Measurements from ENCODE around the gene GASK1A. TPM values are rescaled to one million over a fixed set of nuclear protein-coding genes. Genes with fewer than 3 reads are reported as not detected.

Gene GASK1A
- polyA plus RNA-seq, 2 donors: 0.71 to 1.1 TPM

- Histone ChIP-seq H3K27me3 (ENCODE audit: control insufficient read depth in 1 of 2, insufficient read depth in 2 of 2, low read length in 2 of 2) (no peaks in the 10 kb centered on the region), H3K4me1 (ENCODE audit: control insufficient read depth in 2 of 2, insufficient read depth in 2 of 2, low read length in 1 of 2) (peaks cover 0 to 2% of the 10 kb centered on the region in 2 donors), H3K36me3 (ENCODE audit: control insufficient read depth in 2 of 2, insufficient read depth in 2 of 2, low read length in 1 of 2) (no peaks in the 10 kb centered on the region), H3K9me3 (ENCODE audit: control insufficient read depth in 2 of 2, insufficient read depth in 1 of 2, low read depth in 1 of 2, low read length in 1 of 2) (no peaks in the 10 kb centered on the region), H3K4me3 (ENCODE audit: low read depth in 1 of 2, low read length in 2 of 2) (peak overlapping the region; percentile 18 to 52), H3K27ac (ENCODE audit: low read depth in 2 of 2, low read length in 1 of 2) (peak overlapping the region in 1 of 2 donors; percentile 0)
- WGBS, 2 donors: 77 to 86% methylated on average over 12 of the region's 12 CpGs
These were observed 1.1 kb downstream of the GASK1A start for GRCh38 chr3:42980209-42980608.

- WGBS, 2 donors: 52 to 53% methylated on average over 6 of the region's 6 CpGs
- Histone ChIP-seq H3K9me3 (ENCODE audit: control insufficient read depth in 2 of 2, insufficient read depth in 1 of 2, low read depth in 1 of 2, low read length in 1 of 2) (no peaks in the 10 kb centered on the region), H3K27ac (ENCODE audit: low read depth in 2 of 2, low read length in 1 of 2) (no peak overlapping the region), H3K36me3 (ENCODE audit: control insufficient read depth in 2 of 2, insufficient read depth in 2 of 2, low read length in 1 of 2) (no peaks in the 10 kb centered on the region), H3K4me3 (ENCODE audit: low read depth in 1 of 2, low read length in 2 of 2) (no peak overlapping the region), H3K27me3 (ENCODE audit: control insufficient read depth in 1 of 2, insufficient read depth in 2 of 2, low read length in 2 of 2) (no peaks in the 10 kb centered on the region), H3K4me1 (ENCODE audit: control insufficient read depth in 2 of 2, insufficient read depth in 2 of 2, low read length in 1 of 2) (peaks cover 0 to 2% of the 10 kb centered on the region in 2 donors)
These were observed 1.8 kb downstream of the GASK1A start for GRCh38 chr3:42980909-42981308.

GRCh38 chr3:42982645-42983412 is 3.7 kb downstream of the GASK1A start:
- WGBS, 2 donors: 81 to 83% methylated on average over 6 of the region's 6 CpGs
- Histone ChIP-seq H3K36me3 (ENCODE audit: control insufficient read depth in 2 of 2, insufficient read depth in 2 of 2, low read length in 1 of 2) (no peaks in the 10 kb centered on the region), H3K4me1 (ENCODE audit: control insufficient read depth in 2 of 2, insufficient read depth in 2 of 2, low read length in 1 of 2) (peaks cover 0 to 2% of the 10 kb centered on the region in 2 donors), H3K27ac (ENCODE audit: low read depth in 2 of 2, low read length in 1 of 2) (no peak overlapping the region), H3K27me3 (ENCODE audit: control insufficient read depth in 1 of 2, insufficient read depth in 2 of 2, low read length in 2 of 2) (no peaks in the 10 kb centered on the region), H3K9me3 (ENCODE audit: control insufficient read depth in 2 of 2, insufficient read depth in 1 of 2, low read depth in 1 of 2, low read length in 1 of 2) (no peaks in the 10 kb centered on the region), H3K4me3 (ENCODE audit: low read depth in 1 of 2, low read length in 2 of 2) (no peak overlapping the region)

DNA sequence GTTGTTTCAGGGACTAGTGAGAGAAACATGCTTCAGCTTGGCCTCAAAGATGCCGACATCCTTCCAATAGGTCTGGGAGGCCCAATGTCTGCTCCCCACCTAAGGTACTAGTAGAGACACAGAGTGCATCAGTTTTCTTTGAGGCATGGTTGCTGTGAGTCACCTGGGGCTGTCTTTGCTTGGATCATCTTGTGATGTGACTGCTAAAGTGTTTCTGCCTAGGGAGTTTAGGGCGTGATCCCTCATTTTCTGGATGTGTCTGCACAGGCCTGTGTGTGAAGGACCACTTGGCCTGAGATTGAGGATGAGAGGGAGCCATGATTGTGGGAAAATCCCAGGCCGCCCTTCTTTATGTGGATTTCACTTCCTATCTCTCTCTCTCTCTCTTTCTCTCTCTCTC is 4.8 kb downstream of the GASK1A start:
- WGBS, 2 donors: 66 to 71% methylated on average over 3 of the region's 3 CpGs
- no peaks in the 10 kb centered on the region for H3K9me3 ChIP-seq (ENCODE audit: control insufficient read depth in 2 of 2, insufficient read depth in 1 of 2, low read depth in 1 of 2, low read length in 1 of 2)
- H3K4me3 ChIP-seq (ENCODE audit: low read depth in 1 of 2, low read length in 2 of 2): no peak overlapping the region
- H3K27me3 ChIP-seq (ENCODE audit: control insufficient read depth in 1 of 2, insufficient read depth in 2 of 2, low read length in 2 of 2): no peaks in the 10 kb centered on the region
- H3K4me1 ChIP-seq (ENCODE audit: control insufficient read depth in 2 of 2, insufficient read depth in 2 of 2, low read length in 1 of 2): peaks cover 2% of the 10 kb centered on the region in 2 donors
- no peak overlapping the region for H3K27ac ChIP-seq (ENCODE audit: low read depth in 2 of 2, low read length in 1 of 2)
- no peaks in the 10 kb centered on the region for H3K36me3 ChIP-seq (ENCODE audit: control insufficient read depth in 2 of 2, insufficient read depth in 2 of 2, low read length in 1 of 2)

DNA sequence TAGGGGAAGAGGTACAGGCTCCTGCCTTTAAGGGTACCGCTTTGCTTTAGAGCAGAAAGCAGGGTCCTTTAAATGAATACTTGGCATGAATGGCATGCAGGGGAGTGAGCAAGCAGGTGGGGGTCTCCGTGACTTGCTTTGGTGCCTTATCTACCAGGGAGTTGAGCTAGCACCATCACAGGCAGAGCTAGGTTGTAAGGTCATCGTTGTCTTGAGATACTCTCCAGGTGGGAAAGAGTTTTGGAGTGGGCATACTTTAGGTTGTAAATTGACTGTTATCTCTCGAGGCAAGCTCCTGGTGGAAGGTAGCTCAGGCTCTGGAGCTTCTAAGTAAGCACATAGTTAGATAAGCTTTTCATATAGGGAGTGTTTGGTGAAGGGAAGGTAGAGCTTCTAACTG is 5.6 kb downstream of the GASK1A start:
- Histone ChIP-seq H3K27ac (ENCODE audit: low read depth in 2 of 2, low read length in 1 of 2) (no peak overlapping the region), H3K36me3 (ENCODE audit: control insufficient read depth in 2 of 2, insufficient read depth in 2 of 2, low read length in 1 of 2) (no peaks in the 10 kb centered on the region), H3K4me3 (ENCODE audit: low read depth in 1 of 2, low read length in 2 of 2) (no peak overlapping the region), H3K9me3 (ENCODE audit: control insufficient read depth in 2 of 2, insufficient read depth in 1 of 2, low read depth in 1 of 2, low read length in 1 of 2) (no peaks in the 10 kb centered on the region), H3K27me3 (ENCODE audit: control insufficient read depth in 1 of 2, insufficient read depth in 2 of 2, low read length in 2 of 2) (no peaks in the 10 kb centered on the region), H3K4me1 (ENCODE audit: control insufficient read depth in 2 of 2, insufficient read depth in 2 of 2, low read length in 1 of 2) (peaks cover 0 to 2% of the 10 kb centered on the region in 2 donors)
- 63 to 74% methylated on average over 4 of the region's 4 CpGs for WGBS, 2 donors

- Histone ChIP-seq H3K4me3 (ENCODE audit: low read depth in 1 of 2, low read length in 2 of 2) (no peak overlapping the region), H3K4me1 (ENCODE audit: control insufficient read depth in 2 of 2, insufficient read depth in 2 of 2, low read length in 1 of 2) (peaks cover 0 to 2% of the 10 kb centered on the region in 2 donors), H3K27me3 (ENCODE audit: control insufficient read depth in 1 of 2, insufficient read depth in 2 of 2, low read length in 2 of 2) (no peaks in the 10 kb centered on the region), H3K36me3 (ENCODE audit: control insufficient read depth in 2 of 2, insufficient read depth in 2 of 2, low read length in 1 of 2) (no peaks in the 10 kb centered on the region), H3K9me3 (ENCODE audit: control insufficient read depth in 2 of 2, insufficient read depth in 1 of 2, low read depth in 1 of 2, low read length in 1 of 2) (no peaks in the 10 kb centered on the region), H3K27ac (ENCODE audit: low read depth in 2 of 2, low read length in 1 of 2) (no peak overlapping the region)
- 71 to 73% methylated on average over 3 of the region's 3 CpGs for WGBS, 2 donors
These were observed 9.0 kb downstream of the GASK1A start for GRCh38 chr3:42988097-42988496.

- Histone ChIP-seq H3K27ac (ENCODE audit: low read depth in 2 of 2, low read length in 1 of 2) (no peak overlapping the region), H3K9me3 (ENCODE audit: control insufficient read depth in 2 of 2, insufficient read depth in 1 of 2, low read depth in 1 of 2, low read length in 1 of 2) (no peaks in the 10 kb centered on the region), H3K4me1 (ENCODE audit: control insufficient read depth in 2 of 2, insufficient read depth in 2 of 2, low read length in 1 of 2) (peaks cover 0 to 2% of the 10 kb centered on the region in 2 donors), H3K27me3 (ENCODE audit: control insufficient read depth in 1 of 2, insufficient read depth in 2 of 2, low read length in 2 of 2) (no peaks in the 10 kb centered on the region), H3K4me3 (ENCODE audit: low read depth in 1 of 2, low read length in 2 of 2) (no peak overlapping the region), H3K36me3 (ENCODE audit: control insufficient read depth in 2 of 2, insufficient read depth in 2 of 2, low read length in 1 of 2) (no peaks in the 10 kb centered on the region)
- WGBS, 2 donors: 77 to 80% methylated on average over 5 of the region's 5 CpGs
These were observed 9.5 kb downstream of the GASK1A start for GRCh38 chr3:42988566-42988965.

GRCh38 chr3:42991341-42992315 is 12.5 kb downstream of the GASK1A start:
- H3K27ac ChIP-seq (ENCODE audit: low read depth in 2 of 2, low read length in 1 of 2): no peak overlapping the region
- H3K36me3 ChIP-seq (ENCODE audit: control insufficient read depth in 2 of 2, insufficient read depth in 2 of 2, low read length in 1 of 2): no peaks in the 10 kb centered on the region
- H3K27me3 ChIP-seq (ENCODE audit: control insufficient read depth in 1 of 2, insufficient read depth in 2 of 2, low read length in 2 of 2): no peaks in the 10 kb centered on the region
- no peaks in the 10 kb centered on the region for H3K9me3 ChIP-seq (ENCODE audit: control insufficient read depth in 2 of 2, insufficient read depth in 1 of 2, low read depth in 1 of 2, low read length in 1 of 2)
- no peak overlapping the region for H3K4me3 ChIP-seq (ENCODE audit: low read depth in 1 of 2, low read length in 2 of 2)
- 82 to 83% methylated on average over 11 of the region's 11 CpGs for WGBS, 2 donors
- H3K4me1 ChIP-seq (ENCODE audit: control insufficient read depth in 2 of 2, insufficient read depth in 2 of 2, low read length in 1 of 2): peaks cover 0 to 2% of the 10 kb centered on the region in 2 donors

DNA sequence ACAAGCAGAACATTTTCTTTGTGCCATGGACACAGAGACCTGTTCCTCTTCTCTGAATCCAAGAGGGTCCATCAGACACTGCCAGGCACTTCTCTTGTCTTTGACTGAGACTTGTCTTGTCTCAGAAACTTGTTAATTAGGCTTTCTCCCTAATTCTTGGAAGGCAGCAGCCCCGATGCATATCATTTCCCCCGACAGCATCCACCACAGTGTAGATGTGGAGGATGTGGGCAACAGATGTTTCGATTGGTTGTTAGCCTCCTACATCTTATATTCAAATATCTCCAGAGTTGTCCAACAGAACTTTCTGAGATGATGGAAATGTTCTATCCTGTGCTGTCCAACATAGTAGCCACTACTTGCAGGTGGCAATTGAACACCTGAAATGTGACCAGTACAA is 15.5 kb downstream of the GASK1A start:
- 82 to 90% methylated on average over 3 of the region's 3 CpGs for WGBS, 2 donors
- no peak overlapping the region for H3K27ac ChIP-seq (ENCODE audit: low read depth in 2 of 2, low read length in 1 of 2)
- H3K4me3 ChIP-seq (ENCODE audit: low read depth in 1 of 2, low read length in 2 of 2): no peak overlapping the region
- H3K4me1 ChIP-seq (ENCODE audit: control insufficient read depth in 2 of 2, insufficient read depth in 2 of 2, low read length in 1 of 2): peaks cover 3 to 4% of the 10 kb centered on the region in 2 donors
- no peaks in the 10 kb centered on the region for H3K27me3 ChIP-seq (ENCODE audit: control insufficient read depth in 1 of 2, insufficient read depth in 2 of 2, low read length in 2 of 2)
- no peaks in the 10 kb centered on the region for H3K9me3 ChIP-seq (ENCODE audit: control insufficient read depth in 2 of 2, insufficient read depth in 1 of 2, low read depth in 1 of 2, low read length in 1 of 2)
- H3K36me3 ChIP-seq (ENCODE audit: control insufficient read depth in 2 of 2, insufficient read depth in 2 of 2, low read length in 1 of 2): no peaks in the 10 kb centered on the region
